Lower lobe of right lung (tissue), 2 donors: ENCODE results near the gene ZFP2. TPM values are rescaled to one million over a fixed set of nuclear protein-coding genes. Genes with fewer than 3 reads are reported as not detected.
"Not testable (repeated sequence)": the region's sequence is repeated elsewhere in the genome, so short reads cannot be mapped to it uniquely, and the experiment has no call there.

ENCODE experiments used
- ATAC-seq, 2 donors: fragments of 200-7000 bp; cut with Tn5 transposase; one replicate each; pipeline ENCODE4 v1.9.1; 2020 to 2022; ENCODE audit warnings: mild to moderate bottlenecking in 2 of 2, moderate library complexity in 2 of 2
- DNase-seq: peaks from one replicate; pipeline ENCODE4 v3.0.0-alpha.2; 2020
- H3K27ac ChIP-seq: fragments of 200-600 bp; one replicate; pipeline ENCODE4 v1.8.0; 2022
- H3K27me3 ChIP-seq: fragments of 200-600 bp; one replicate; pipeline ENCODE4 v1.8.0; 2022; ENCODE audit warnings: low read depth
- H3K36me3 ChIP-seq: fragments of 200-600 bp; one replicate; pipeline ENCODE4 v1.8.0; 2022; ENCODE audit warnings: mild to moderate bottlenecking
- H3K4me1 ChIP-seq: fragments of 200-600 bp; one replicate; pipeline ENCODE4 v1.8.0; 2022
- H3K4me3 ChIP-seq: fragments of 200-600 bp; one replicate; pipeline ENCODE4 v1.8.0; 2022; ENCODE audit warnings: mild to moderate bottlenecking
- H3K9me3 ChIP-seq: fragments of 200-600 bp; one replicate; pipeline ENCODE4 v1.8.0; 2022
- intact Hi-C: fragments of 100-400 bp; cut with DNase I; formaldehyde crosslinking; loops from one replicate; pipeline ENCODE4 v1.11.0; 2022
- total RNA-seq: library from RNA; stranded (reverse); fragmentation: NEBNext Ultra II Directional; extraction: Animal tissue kit (Norgen Biotek cat#: 25700); gene quantifications from one replicate; pipeline ENCODE4 v1.2.1, GENCODE V29; 2021
- TF ChIP-seq, protein P1 (sequence below): fragments of 200-600 bp; IDR thresholded peaks from one replicate; pipeline ENCODE4 v1.8.0; 2022; ENCODE audit warnings: antibody characterized with exemption, mild to moderate bottlenecking
- donor health status: DM: no; HTN: yes; CAD: no; lungs with severe emphysema.

Gene ZFP2
- total RNA-seq, 1 donor from 2014 or later: 2.0 TPM

DNA sequence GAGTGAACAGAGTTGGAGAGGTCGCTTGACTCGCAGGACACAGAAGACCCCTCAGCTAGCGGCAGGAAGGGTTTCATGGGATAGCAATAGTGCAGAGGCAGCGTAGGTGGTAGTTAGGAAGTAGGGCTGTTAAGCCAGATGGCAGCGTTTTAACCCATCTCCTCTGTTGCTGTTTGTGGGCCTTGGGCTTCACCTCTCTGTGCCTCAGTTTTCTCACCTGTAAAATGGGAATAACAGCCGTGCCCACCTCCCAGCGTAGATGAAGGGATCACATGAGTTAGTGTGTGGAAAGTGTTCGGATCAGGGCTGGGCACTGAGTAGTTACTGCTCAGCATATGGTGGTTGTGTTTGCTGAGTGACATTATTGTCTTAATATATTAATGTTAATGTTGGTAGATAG is 34.1 kb upstream of the ZFP2 start:
- Histone ChIP-seq H3K27ac (no peak overlapping the region), H3K9me3 (no peaks in the 10 kb centered on the region), H3K36me3 (peaks cover 26% of the 10 kb centered on the region), H3K4me1 (peaks cover 17% of the 10 kb centered on the region), H3K27me3 (no peaks in the 10 kb centered on the region), H3K4me3 (no peak overlapping the region)
- TF ChIP-seq, protein P1, sequence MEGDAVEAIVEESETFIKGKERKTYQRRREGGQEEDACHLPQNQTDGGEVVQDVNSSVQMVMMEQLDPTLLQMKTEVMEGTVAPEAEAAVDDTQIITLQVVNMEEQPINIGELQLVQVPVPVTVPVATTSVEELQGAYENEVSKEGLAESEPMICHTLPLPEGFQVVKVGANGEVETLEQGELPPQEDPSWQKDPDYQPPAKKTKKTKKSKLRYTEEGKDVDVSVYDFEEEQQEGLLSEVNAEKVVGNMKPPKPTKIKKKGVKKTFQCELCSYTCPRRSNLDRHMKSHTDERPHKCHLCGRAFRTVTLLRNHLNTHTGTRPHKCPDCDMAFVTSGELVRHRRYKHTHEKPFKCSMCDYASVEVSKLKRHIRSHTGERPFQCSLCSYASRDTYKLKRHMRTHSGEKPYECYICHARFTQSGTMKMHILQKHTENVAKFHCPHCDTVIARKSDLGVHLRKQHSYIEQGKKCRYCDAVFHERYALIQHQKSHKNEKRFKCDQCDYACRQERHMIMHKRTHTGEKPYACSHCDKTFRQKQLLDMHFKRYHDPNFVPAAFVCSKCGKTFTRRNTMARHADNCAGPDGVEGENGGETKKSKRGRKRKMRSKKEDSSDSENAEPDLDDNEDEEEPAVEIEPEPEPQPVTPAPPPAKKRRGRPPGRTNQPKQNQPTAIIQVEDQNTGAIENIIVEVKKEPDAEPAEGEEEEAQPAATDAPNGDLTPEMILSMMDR: no peak
- intact Hi-C loops: no loop called here
- ATAC-seq (no peak), DNase-seq (no peak)

DNA sequence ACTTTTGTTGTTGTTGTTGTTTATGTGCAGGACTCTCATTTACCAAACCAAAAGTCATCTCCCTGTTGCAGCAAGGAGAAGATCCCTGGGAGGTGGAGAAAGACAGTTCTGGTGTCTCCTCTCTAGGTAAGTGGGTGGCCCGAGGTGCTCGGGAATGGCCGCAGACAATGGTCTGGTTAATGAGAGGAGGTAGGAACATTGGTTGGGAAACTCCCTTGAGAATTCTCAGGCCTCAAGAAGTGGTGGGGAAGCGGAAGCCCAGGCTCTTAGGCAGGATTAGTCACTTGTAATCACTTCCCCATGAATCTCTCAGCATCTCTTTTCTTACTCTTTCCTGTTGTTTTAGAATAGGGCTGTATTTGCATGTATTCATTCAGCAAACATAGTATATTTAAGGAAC is 28.8 kb upstream of the ZFP2 start:
- Histone ChIP-seq H3K27me3 (no peaks in the 10 kb centered on the region), H3K9me3 (peaks cover 1% of the 10 kb centered on the region), H3K27ac (no peak overlapping the region), H3K4me3 (no peak overlapping the region), H3K36me3 (peaks cover 64% of the 10 kb centered on the region), H3K4me1 (peaks cover 2% of the 10 kb centered on the region)
- ATAC-seq: no peak
- TF ChIP-seq, protein P1: no peak
- intact Hi-C loops: no loop called here
- no peak for DNase-seq

DNA sequence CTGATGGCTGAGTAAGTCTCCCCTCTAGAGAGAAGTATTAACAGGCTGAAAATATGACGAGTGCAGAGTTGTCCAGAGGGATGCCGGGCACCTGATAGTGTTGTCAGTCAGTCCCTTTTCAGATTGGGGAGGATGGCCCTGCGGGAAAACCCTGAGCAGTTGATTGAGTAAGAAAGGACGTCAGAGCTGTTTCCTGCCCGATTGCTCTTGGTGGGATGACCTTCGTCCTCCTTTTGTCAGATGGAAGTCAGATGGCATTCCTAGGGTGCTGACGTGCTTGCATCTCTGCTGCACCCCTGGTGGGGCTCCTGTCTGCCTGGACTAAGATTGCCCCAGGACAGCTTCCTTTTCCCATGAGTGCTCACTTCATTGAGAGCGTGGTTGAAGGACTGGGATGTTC is 26.1 kb upstream of the ZFP2 start:
- no peak for ATAC-seq
- TF ChIP-seq, protein P1: no peak
- Histone ChIP-seq H3K27me3 (no peaks in the 10 kb centered on the region), H3K9me3 (peaks cover 26% of the 10 kb centered on the region), H3K36me3 (peaks cover 65% of the 10 kb centered on the region), H3K4me3 (no peak overlapping the region), H3K4me1 (no peaks in the 10 kb centered on the region), H3K27ac (no peak overlapping the region)
- no peak for DNase-seq
- intact Hi-C loops: no loop called here

DNA sequence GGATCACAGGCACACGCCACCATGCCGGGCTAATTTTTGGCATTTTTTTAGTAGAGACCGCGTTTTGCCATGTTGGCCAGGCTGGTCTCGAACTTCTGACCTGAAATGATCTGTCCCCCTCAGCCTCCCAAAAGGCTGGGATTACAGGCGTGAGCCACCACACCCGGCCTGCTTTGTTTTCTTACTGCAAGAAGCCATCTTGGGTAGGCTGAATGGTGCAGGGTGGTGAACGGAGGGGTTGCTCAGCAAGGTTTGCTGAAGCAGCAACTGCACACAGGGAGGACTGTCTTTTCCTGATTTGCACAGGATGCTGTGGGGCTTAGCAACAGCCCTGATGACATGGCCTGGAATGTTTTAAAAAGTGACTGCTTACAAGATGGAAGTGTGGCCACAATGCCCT is 25.3 kb upstream of the ZFP2 start:
- ATAC-seq (no peak), DNase-seq (no peak)
- Histone ChIP-seq H3K4me1 (no peaks in the 10 kb centered on the region), H3K36me3 (peaks cover 71% of the 10 kb centered on the region), H3K9me3 (peaks cover 34% of the 10 kb centered on the region), H3K27me3 (no peaks in the 10 kb centered on the region), H3K4me3 (no peak overlapping the region), H3K27ac (no peak overlapping the region)
- intact Hi-C loops: no loop called here
- TF ChIP-seq, protein P1: no peak

DNA sequence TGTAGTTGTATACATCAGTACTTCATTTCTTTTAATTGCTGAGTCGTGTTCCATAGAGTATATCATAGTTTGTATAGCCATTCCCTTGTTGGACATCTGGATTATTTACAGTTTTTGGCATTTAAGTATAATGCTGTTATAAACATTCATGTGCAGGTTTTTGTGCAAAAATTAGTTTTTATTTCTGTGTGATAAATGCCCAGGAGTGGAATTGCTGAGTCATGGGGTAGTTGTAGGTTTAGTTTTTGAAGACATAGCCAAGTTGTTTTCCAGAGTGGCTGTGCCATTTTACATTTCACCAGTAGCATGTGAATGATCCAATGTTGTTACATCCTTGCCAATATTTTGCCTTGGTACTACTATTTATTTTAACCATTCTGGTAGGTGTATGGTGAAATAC is 23.4 kb upstream of the ZFP2 start:
- peaks cover 63% of the 10 kb centered on the region for H3K36me3 ChIP-seq
- intact Hi-C loops: no loop called here
- TF ChIP-seq, protein P1: no peak

DNA sequence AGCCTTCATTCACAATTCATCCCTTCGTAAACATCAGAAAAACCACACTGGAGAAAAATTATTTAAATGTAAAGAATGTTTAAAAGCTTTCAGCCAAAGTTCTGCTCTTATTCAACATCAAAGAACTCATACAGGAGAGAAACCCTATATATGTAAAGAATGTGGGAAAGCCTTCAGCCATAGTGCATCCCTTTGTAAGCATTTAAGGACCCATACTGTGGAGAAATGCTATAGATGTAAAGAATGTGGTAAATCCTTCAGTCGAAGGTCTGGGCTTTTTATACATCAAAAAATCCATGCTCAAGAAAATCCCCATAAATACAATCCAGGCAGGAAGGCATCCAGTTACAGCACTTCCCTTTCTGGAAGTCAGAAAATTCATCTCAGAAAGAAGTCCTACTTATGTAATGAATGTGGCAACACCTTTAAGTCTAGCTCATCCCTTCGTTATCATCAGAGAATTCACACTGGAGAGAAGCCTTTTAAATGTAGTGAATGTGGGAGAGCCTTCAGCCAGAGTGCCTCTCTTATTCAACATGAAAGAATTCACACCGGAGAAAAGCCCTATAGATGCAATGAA is 12.5 kb upstream of the ZFP2 start:
- intact Hi-C loops, DNase-seq, H3K4me1 ChIP-seq, ATAC-seq, H3K4me3 ChIP-seq, H3K27ac ChIP-seq, H3K27me3 ChIP-seq: not testable (repeated sequence)
- H3K36me3 ChIP-seq: peaks cover 26% of the 10 kb centered on the region
- H3K9me3 ChIP-seq: peaks cover 97% of the 10 kb centered on the region

More for the DNA sequence above, 23.4 kb upstream of the ZFP2 start:
- no peaks in the 10 kb centered on the region for H3K27me3 ChIP-seq
- no peak overlapping the region for H3K4me3 ChIP-seq
- no peak for ATAC-seq
- H3K4me1 ChIP-seq: no peaks in the 10 kb centered on the region
- no peak overlapping the region for H3K27ac ChIP-seq
- peaks cover 52% of the 10 kb centered on the region for H3K9me3 ChIP-seq
- no peak for DNase-seq
